ENCODE results near the gene RAB3A.

Gene RAB3A

GRCh38 chr19:18197306-18197705, 6.5 kb downstream of the RAB3A start:
- no peak for DNase-seq (ENCODE audit: low spot score)

GRCh38 chr19:18196511-18196845, 7.4 kb downstream of the RAB3A start:
- no peak for DNase-seq (ENCODE audit: low spot score)

- DNase-seq (ENCODE audit: low spot score): peak; percentile 37
Measured at GRCh38 chr19:18194554-18195238, 9.1 kb downstream of the RAB3A start.

DNA sequence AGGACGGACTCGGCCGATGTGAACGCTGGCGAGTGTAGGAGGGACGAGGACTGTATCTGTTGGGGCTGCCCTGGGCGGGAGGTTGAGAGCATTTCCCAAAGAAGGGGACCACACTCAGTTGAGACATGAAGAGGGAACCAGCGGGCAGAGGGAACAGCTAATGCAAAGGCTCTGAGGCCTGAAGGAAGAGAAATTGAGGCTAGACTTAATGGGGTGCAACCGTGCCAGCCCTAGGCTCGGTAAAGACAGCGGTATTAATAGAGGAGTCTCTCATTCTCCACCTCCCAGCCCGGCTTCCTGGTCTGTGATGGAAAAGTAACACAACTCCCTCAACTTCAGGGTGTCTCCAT, 9.7 kb downstream of the RAB3A start:
- DNase-seq (ENCODE audit: low spot score): no peak

DNA sequence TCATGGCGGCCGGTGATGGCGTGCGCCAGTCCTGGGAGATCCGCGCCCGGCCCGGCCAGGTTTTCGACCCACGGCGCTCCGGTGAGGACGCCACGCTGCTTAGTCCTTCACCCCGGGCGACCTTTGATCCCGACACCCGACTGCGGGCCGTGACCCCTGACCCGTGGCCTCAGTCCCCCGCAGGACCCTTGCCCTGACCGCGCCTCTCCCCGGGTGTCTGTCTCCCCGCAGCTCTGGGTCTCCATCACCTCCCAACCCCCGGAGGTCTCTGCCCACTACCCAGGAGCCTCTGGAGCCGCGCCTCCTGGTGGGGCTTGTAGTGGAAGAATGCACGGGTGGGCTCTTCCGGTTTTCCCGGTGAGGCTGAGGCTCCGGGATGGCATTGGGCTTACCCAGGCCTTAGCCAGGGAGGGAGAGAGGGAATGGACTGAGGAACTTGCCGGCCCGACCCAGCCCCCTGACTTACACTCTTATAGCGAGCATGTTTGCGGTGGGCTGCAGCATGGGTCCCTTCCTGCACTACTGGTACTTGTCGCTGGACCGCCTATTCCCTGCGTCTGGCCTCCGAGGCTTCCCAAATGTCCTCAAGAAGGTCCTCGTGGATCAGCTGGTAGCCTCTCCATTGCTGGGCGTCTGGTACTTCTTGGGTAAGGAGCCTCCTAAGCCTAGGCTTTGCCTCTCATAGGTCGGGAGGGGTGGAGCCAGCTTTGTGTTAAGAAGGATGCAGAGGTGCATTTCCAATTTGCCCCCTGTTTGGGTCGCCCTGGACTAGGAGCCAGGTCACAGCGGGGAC, 10.3 kb downstream of the RAB3A start:
- no peak for DNase-seq (ENCODE audit: low spot score)

- DNase-seq (ENCODE audit: low spot score): peak; percentile 100
Measured at GRCh38 chr19:18192673-18193387, 11.0 kb downstream of the RAB3A start, which contains the start of gene MPV17L2. Gene MPV17L2 (plus strand): TSS chr19:18193218. CDS start chr19:18193282, 64 bp downstream.

- no peak for DNase-seq (ENCODE audit: low spot score)
Measured at GRCh38 chr19:18191640-18192062, 12.2 kb downstream of the RAB3A start.

DNA sequence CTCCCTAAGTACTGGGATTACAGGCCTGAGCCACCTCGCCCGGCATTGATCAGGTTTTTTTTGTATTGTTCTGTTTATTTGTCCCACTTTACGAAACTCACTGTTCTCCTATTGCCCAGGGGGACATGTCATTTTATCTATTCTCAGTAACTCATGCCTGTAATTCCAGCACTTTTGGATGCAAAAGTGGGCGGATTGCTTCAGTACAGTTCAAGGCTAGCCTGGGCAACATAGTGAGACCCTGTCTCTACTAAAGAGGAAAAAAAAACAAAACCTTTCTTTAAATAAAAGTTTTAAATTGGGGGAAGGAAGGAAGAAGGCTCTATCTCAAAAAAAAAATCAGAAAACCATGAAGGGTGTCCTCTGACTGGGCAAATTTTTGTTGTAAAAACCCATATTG, 13.6 kb downstream of the RAB3A start:
- DNase-seq (ENCODE audit: low spot score): no peak

- DNase-seq (ENCODE audit: low spot score): no peak
Measured at GRCh38 chr19:18185538-18185937, 18.3 kb downstream of the RAB3A start.

DNA sequence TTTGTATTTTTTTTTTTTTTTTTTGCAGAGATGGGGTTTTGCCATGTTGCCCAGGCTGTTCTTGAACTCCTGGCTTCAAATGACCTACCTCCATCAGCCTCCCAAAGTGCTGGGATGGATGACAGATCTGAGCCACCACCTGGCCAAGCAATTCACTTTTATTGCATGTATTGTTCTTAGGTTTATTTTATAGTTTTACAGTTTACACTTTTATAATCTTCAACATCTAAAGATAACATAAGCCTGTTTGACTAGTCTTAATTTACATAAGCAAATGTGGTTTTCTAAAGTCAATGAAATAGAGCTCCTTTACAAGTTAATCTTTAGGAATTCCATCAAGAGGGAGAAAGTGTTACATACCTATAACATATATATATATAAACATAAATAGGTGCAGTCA, 20.3 kb downstream of the RAB3A start:
- no peak for DNase-seq (ENCODE audit: low spot score)

GRCh38 chr19:18179957-18180356, 23.9 kb downstream of the RAB3A start:
- DNase-seq (ENCODE audit: low spot score): no peak

GRCh38 chr19:18176367-18177310, 27.2 kb downstream of the RAB3A start:
- peak; percentile 26 for DNase-seq (ENCODE audit: low spot score)

- DNase-seq (ENCODE audit: low spot score): no peak
Measured at GRCh38 chr19:18174983-18175382, 28.9 kb downstream of the RAB3A start.

GRCh38 chr19:18173572-18174288, 30.1 kb downstream of the RAB3A start, which contains the start of gene IFI30:
Gene IFI30 (plus strand): TSS chr19:18173813. CDS start chr19:18173842, 29 bp downstream.
- peak; percentile 45 for DNase-seq (ENCODE audit: low spot score)

- DNase-seq (ENCODE audit: low spot score): no peak
Measured at GRCh38 chr19:18173054-18173571, 30.7 kb downstream of the RAB3A start.

DNA sequence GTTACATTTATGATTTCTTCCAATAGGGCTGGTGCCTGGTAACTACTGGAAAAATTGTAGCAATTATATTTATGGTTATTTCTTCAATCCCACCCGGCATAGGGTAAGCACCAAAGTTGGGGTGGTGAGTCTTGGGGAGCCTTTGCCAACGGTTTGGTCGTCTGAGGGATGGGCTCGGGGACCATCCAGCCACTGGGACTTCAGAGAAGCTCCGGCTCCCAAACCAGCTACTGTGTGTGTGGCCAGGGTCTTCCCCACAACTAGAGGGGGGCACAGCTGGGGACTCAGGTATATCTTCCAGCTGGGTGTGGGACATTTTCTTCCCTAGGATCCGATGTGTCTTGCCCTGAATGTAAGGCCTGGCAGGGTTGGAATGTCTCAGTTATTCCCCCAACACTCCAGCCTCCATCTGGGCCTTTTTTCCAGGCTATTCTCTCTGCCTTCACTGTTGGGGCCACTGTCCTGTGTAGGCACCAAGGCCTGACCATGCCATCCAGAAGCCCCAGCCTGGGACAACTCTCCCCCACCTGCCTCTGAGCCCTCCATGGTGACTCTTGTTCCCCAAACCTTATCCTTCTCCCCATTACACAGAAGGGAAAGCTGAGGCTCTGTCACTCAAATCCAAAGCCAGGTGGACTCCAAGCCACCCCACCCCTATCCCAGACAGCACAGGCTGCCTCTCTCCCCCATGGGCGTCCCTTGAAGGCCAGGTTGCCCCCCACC, 31.4 kb downstream of the RAB3A start:
- DNase-seq (ENCODE audit: low spot score): no peak

GRCh38 chr19:18171605-18172327, 32.1 kb downstream of the RAB3A start:
- peak; percentile 6 for DNase-seq (ENCODE audit: low spot score)

DNA sequence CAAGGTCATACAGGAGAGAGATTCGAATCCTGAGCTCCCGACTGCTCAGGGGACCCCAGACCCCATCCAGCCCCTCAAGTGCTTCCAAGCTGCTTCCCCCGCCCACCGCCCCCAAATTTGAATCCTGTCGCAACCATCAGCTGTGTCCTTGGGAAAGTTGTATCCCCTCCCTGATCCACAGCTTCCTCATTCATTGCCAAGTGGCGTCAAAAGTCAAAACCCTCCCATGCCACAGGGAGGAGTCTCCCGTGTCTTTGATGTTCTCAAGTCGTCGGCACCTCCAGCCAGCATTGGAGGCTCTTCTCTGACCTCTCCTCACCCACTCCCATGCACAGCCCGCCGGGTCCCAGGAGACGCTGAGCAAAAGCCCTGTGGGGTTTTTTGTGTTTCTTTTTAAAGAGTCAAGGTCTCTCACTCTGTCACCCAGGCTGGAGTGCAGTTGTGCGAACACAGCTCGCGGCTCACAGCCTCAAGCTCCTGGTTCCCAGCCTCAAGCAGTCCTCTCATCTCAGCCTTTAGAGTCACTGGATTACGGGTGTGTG, 33.1 kb downstream of the RAB3A start:
- no peak for DNase-seq (ENCODE audit: low spot score)
